ENCODE measurements around the gene SETD1A.
"Not testable (repeated sequence)": the region's sequence is repeated elsewhere in the genome, so short reads cannot be mapped to it uniquely, and the experiment has no call there.

SETD1A gene

GRCh38 chr16:30929167-30929566 lies 28.4 kb upstream of the SETD1A start:
- no peak for DNase-seq (ENCODE audit: low read depth, low spot score)

GRCh38 chr16:30930160-30930571 lies 27.4 kb upstream of the SETD1A start:
- no peak for DNase-seq (ENCODE audit: low read depth, low spot score)

- no peak for DNase-seq (ENCODE audit: low read depth, low spot score)
Measured at GRCh38 chr16:30931068-30931650, 26.4 kb upstream of the SETD1A start.

GRCh38 chr16:30934827-30935557 lies 22.6 kb upstream of the SETD1A start:
- no peak for DNase-seq (ENCODE audit: low read depth, low spot score)

- DNase-seq (ENCODE audit: low read depth, low spot score) = no peak
Measured at GRCh38 chr16:30937692-30938091, 19.9 kb upstream of the SETD1A start.

GRCh38 chr16:30939571-30939970 lies 18.0 kb upstream of the SETD1A start:
- DNase-seq (ENCODE audit: low read depth, low spot score) = not testable (repeated sequence)

GRCh38 chr16:30941600-30942425 lies 15.7 kb upstream of the SETD1A start:
- peak; percentile 31 for DNase-seq (ENCODE audit: low read depth, low spot score)

- DNase-seq (ENCODE audit: low read depth, low spot score) = no peak
Measured at GRCh38 chr16:30942426-30942806, 15.1 kb upstream of the SETD1A start.

GRCh38 chr16:30944352-30944751 lies 13.2 kb upstream of the SETD1A start:
- DNase-seq (ENCODE audit: low read depth, low spot score) = no peak

GRCh38 chr16:30946671-30947540 lies 10.6 kb upstream of the SETD1A start:
- no peak for DNase-seq (ENCODE audit: low read depth, low spot score)

- no peak for DNase-seq (ENCODE audit: low read depth, low spot score)
Measured at GRCh38 chr16:30947541-30947858, 10.1 kb upstream of the SETD1A start.

GRCh38 chr16:30947859-30948666 lies 9.5 kb upstream of the SETD1A start:
- DNase-seq (ENCODE audit: low read depth, low spot score) = no peak

GRCh38 chr16:30948667-30949649 lies 8.6 kb upstream of the SETD1A start, which contains the start of gene ORAI3:
Gene ORAI3, plus strand, starts transcription at chr16:30949068. Its CDS starts 222 bp downstream, at chr16:30949290.
- DNase-seq (ENCODE audit: low read depth, low spot score) = no peak

- no peak for DNase-seq (ENCODE audit: low read depth, low spot score)
Measured at GRCh38 chr16:30949650-30950515, 7.7 kb upstream of the SETD1A start.

- no peak for DNase-seq (ENCODE audit: low read depth, low spot score)
Measured at GRCh38 chr16:30950516-30951065, 7.0 kb upstream of the SETD1A start.

- no peak for DNase-seq (ENCODE audit: low read depth, low spot score)
Measured at GRCh38 chr16:30951193-30951592, 6.4 kb upstream of the SETD1A start.

- no peak for DNase-seq (ENCODE audit: low read depth, low spot score)
Measured at GRCh38 chr16:30951750-30952149, 5.8 kb upstream of the SETD1A start.

- no peak for DNase-seq (ENCODE audit: low read depth, low spot score)
Measured at GRCh38 chr16:30953111-30953510, 4.4 kb upstream of the SETD1A start.
